ENCODE measurements around the gene FOXC2. TPM values are rescaled to one million over a fixed set of nuclear protein-coding genes. Genes with fewer than 3 reads are reported as not detected.
A peak's percentile ranks its signal among the peaks of the same experiment; 100 is the strongest.

The FOXC2 gene
- total RNA-seq, 1 experiment from 2014 or later, result 3.0 TPM

DNA sequence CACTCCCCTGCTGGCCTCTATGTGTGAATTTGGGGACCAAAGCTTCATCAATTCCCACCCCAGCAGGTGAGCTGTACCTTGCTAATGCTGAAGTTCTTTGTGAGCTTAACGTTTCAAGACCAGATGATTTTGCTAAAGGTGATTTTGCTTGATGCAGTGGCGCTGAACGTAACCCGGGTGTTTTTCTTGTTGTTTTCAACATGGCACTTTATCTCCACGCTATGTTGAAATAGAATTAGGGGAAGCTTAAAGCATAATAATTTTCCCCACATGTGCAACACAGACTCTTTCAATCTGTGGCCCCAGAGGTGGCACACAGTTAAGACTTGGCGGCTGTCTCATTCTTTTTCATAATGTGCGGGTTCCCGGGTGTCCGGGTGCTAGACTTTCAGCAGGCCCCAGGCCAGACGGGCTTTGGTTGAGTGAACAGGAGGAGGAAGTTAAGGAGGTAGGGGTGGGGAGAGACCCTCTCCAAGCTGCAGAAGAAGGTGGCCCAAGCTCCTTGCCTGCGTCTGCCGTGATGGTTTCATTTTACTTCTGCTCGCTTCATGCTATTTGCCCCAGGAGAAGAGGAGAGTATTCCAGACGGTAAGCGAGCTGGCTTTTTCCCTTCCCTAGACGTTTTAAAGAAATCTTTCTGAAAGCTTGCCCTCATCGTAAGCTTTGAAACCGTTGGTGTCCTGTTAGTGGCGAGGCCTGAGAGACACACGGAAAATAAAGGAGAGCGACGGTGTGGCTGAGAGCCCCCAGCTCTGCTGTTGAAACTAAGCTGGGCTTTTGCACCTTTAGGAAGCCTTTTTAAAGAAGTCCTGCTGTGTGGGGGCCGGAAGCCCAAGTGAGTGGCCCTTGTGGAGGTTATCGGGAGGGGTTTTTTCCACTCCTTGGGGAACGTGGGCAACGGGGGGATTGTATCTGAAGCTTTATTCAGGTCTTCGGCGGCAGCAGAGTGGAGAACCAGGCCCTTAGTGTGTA lies 4.2 kb downstream of the FOXC2 start:
- Histone ChIP-seq H3K27me3 (no peaks in the 10 kb centered on the region), H3K4me1 (peaks cover 4% of the 10 kb centered on the region; the same call in 1 of the 2 replicates), H3K4me3 (peak overlapping the region; percentile 74), H3K27ac (no peak overlapping the region), H3K9me3 (replicated peaks) (no peaks in the 10 kb centered on the region), H3K36me3 (peaks cover 14% of the 10 kb centered on the region)
- no peak for DNase-seq

DNA sequence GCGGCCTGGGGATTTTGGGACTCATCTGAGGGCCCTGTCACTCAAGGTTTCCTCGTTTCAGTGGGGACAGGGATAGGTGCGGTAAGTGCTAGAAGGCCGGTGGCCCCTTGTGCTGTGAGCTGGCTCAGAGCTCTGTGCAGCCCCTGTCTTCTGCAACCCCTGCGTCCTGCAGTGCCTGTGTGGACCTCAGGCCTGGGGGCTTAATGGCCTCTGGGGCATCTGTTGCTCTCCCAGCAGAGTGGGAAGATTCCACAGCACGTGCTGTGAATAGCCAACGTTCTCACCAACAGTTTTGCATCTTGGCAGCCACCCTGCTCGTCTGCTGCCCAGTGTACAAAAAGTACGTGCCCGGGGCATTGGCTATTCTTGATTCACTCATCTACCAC lies 4.9 kb downstream of the FOXC2 start:
- no peak for DNase-seq
- Histone ChIP-seq H3K27me3 (no peaks in the 10 kb centered on the region), H3K36me3 (peaks cover 14% of the 10 kb centered on the region), H3K4me3 (no peak overlapping the region), H3K27ac (no peak overlapping the region), H3K4me1 (no peaks in the 10 kb centered on the region), H3K9me3 (replicated peaks) (no peaks in the 10 kb centered on the region)

DNA sequence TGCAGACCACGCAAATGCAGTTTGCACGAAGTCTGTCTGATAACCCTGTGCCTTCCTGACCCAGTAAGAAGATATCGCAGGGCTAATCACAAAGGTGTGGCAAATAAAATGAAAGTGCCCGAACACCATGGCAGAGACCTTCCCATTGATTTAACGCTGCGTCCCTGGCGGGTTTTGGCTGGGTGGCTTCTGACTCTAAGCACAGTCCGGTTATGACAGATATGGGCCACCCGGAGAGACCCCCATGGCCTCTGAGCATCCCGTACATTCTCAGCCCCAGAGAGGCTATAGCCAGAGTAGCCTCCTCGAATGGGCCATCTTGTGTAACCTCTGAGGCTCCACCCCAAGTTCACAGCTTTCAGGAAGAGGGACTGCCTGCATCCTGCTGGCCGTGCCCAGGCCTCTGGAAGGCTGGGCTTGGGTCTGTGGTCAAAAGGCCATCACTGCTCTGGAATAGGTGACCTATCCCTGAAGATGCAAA lies 5.5 kb downstream of the FOXC2 start:
- no peaks in the 10 kb centered on the region for H3K4me1 ChIP-seq
- DNase-seq, result no peak
- H3K36me3 ChIP-seq, result peaks cover 14% of the 10 kb centered on the region
- H3K27ac ChIP-seq, result no peak overlapping the region
- no peaks in the 10 kb centered on the region for H3K27me3 ChIP-seq
- no peak overlapping the region for H3K4me3 ChIP-seq
- H3K9me3 ChIP-seq (replicated peaks), result no peaks in the 10 kb centered on the region

DNA sequence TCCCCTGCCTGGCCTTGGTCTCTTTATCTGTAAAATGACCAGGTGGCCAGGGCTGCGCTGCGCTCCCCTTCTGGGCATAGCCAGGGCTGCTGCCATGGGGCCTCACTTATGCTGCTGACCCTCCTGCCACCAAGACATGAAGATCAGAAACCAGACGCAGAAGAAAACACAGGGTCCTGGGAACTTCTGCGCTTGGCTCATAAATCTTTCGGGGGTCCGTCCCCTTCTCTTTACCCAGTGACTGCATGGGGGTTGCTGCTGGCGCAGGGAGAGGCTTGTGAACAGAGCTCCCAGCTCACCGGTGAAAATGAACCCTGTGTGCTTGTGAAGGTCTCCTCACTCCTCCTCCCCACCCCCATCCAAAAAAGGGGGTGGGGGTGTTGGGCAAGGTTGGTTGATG lies 6.0 kb downstream of the FOXC2 start:
- Histone ChIP-seq H3K4me3 (no peak overlapping the region), H3K4me1 (no peaks in the 10 kb centered on the region; the same call in 1 of the 2 replicates), H3K27ac (no peak overlapping the region), H3K36me3 (peaks cover 14% of the 10 kb centered on the region), H3K9me3 (replicated peaks) (no peaks in the 10 kb centered on the region), H3K27me3 (no peaks in the 10 kb centered on the region)
- no peak for DNase-seq

DNA sequence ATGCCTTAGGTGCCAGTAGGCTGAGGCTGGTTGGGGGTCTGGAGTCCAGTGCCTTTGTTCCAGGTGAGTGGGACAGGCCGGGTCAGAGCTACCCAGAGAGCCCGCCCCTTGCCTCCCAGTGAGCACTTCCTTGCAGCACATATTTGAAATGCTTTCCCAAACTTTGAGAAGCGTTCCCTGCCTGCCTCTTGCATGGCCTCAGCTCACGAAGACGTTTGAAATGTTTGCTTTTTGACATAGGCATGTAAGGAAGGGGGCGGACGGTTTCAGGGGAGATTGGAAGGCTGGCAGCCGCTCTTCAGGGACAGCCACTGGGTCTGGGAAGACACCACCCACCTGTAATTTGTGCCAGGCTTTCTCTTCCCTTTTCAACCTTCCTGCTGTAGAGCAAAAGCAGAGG lies 6.6 kb downstream of the FOXC2 start:
- H3K27ac ChIP-seq, result no peak overlapping the region
- H3K36me3 ChIP-seq, result peaks cover 14% of the 10 kb centered on the region
- H3K4me1 ChIP-seq, result no peaks in the 10 kb centered on the region; the same call in 1 of the 2 replicates
- no peaks in the 10 kb centered on the region for H3K27me3 ChIP-seq
- DNase-seq, result no peak
- no peak overlapping the region for H3K4me3 ChIP-seq
- no peaks in the 10 kb centered on the region for H3K9me3 ChIP-seq (replicated peaks)

DNA sequence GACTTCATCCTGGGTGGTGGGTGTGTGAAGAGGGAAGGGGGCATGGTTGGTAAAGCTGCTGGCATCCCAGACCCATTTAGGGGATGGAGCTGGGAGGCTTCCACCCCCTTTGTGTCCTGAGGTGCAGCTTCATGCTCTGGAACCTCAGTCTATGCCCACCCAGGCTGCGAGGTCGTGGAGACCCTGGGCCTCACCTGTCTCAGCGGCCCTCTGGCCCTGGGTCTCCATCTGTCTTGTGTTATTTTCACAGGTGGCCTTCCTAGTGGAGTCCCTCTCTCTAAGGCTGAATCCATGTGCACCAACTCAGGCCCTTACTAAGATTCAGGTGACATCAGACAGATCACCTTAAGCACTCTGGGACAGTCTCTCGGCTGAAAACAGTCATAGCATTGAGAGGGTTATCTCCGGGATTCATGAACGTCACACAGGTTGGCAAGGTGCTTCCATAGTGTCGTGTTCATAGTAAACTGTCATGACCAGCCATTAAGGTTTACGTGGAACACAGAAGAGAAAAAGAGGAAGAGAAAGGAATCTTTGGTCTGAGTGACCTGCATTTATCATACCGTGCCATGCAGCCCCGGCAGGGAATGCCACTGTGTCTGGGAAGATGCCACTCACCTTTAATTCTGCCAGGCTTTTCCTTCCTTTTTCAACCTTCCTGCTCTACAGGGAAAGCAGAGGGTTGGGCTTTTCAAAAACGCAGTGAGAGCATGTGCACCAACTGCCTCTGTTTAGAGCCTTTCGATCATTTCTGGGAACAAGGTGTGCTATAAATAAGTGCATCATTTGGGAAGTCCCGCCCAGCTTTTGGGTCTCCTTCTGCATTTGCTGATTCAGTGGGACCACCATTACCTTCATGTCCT lies 7.2 kb downstream of the FOXC2 start:
- no peak for DNase-seq
- H3K4me3 ChIP-seq, result no peak overlapping the region
- peaks cover 14% of the 10 kb centered on the region for H3K36me3 ChIP-seq
- H3K9me3 ChIP-seq (replicated peaks), result no peaks in the 10 kb centered on the region
- H3K27me3 ChIP-seq, result no peaks in the 10 kb centered on the region
- no peak overlapping the region for H3K27ac ChIP-seq
- H3K4me1 ChIP-seq, result no peaks in the 10 kb centered on the region; the same call in 1 of the 2 replicates

DNA sequence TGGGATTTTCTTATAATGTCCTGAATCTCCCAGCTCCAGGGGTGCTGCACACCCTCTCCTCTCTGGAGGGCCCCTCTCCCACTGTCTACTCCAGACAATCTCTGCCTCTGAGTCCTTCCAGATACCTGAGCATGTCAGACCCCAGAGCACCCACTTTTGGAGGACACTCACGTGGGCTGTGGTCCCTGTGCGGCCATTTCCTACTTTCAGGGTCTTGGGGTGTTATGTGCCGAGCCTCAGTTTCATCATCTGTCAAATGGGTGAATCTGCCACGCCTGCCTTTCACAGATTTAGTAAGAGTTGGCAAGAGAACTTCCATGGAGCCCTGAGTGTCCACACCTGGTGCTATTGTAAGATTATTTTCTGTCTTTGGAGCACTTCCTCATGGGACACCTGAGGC lies 8.0 kb downstream of the FOXC2 start:
- DNase-seq, result no peak
- H3K27ac ChIP-seq, result no peak overlapping the region
- no peak overlapping the region for H3K4me3 ChIP-seq
- peaks cover 12% of the 10 kb centered on the region for H3K36me3 ChIP-seq
- H3K9me3 ChIP-seq (replicated peaks), result no peaks in the 10 kb centered on the region
- H3K27me3 ChIP-seq, result no peaks in the 10 kb centered on the region
- H3K4me1 ChIP-seq, result no peaks in the 10 kb centered on the region; the same call in 1 of the 2 replicates

DNA sequence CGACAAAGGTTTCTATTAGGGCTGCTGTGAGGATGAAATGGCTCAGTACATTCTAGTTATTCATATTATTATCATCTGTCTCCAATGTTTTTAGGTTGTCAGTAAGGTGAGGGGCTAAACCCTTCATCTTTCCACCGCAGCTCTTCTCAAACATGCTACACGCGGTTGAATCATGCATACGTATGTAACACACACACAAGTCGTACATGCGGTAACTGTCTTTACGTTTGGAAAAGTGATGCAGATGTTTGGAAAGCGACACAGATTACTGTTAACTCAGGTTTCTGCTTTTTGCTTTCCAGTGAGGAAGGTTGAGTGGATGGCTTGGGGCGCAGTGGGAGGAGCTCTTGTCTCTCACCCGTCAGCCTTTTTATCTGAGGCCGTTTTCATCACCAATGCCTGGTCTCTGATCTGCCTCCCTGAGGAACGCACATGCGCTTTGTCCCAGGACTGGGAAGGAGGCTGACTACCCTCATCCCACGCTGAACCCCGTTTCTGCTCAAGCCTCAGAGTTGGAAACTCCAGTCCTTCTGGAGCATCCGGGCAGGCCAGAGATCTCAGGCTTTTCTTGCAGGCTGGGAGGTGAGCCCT lies 8.6 kb downstream of the FOXC2 start:
- peak overlapping the region; percentile 78; the same call in 1 of the 2 replicates for H3K27ac ChIP-seq
- H3K4me1 ChIP-seq, result no peaks in the 10 kb centered on the region; the same call in 1 of the 2 replicates
- peaks cover 9% of the 10 kb centered on the region for H3K36me3 ChIP-seq
- H3K4me3 ChIP-seq, result no peak overlapping the region; the same call in 1 of the 2 replicates
- DNase-seq, result no peak
- H3K27me3 ChIP-seq, result no peaks in the 10 kb centered on the region
- no peaks in the 10 kb centered on the region for H3K9me3 ChIP-seq (replicated peaks)

DNA sequence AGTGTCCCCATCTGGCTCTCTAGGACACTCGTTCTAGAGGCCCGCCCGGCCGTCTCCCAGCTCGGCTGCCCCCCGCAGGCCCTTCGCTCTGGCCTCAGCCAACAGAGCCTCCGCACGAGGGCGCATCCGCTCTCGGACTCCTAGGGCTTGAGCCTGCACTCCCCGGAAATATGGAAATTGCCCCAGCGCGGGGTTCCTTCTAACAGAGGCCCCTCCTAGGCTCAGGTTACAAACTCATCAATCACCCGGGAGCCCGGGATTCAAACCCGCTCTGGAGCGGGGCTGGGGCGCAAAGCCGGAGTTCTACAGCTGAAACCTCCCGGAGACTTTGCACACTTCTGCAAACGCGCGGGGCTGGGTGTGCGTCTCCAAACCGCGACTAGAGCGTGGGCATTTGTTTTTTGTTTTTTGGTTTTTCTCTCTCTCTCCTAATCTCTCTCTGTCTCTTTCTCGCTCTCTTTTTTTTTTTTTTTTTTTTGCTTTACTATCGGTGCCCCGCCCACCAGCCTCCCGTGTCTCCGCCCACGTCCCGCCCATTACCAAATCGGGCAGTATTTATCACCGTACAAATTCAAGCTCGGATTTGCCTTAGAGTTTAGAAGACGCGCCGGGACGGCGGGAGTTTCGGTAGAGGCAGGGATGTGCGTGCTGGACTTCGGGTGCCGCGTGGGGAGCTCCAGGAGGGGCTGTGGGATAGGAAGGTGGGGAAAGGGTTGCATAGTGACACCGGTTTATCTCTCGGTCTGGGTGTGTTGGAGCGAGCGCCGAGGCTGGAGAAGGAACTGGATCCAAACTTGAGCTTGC lies 9.3 kb downstream of the FOXC2 start:
- peak overlapping the region; percentile 63 for H3K4me3 ChIP-seq
- DNase-seq, result peak; percentile 87 to 90
- no peaks in the 10 kb centered on the region for H3K27me3 ChIP-seq

DNA sequence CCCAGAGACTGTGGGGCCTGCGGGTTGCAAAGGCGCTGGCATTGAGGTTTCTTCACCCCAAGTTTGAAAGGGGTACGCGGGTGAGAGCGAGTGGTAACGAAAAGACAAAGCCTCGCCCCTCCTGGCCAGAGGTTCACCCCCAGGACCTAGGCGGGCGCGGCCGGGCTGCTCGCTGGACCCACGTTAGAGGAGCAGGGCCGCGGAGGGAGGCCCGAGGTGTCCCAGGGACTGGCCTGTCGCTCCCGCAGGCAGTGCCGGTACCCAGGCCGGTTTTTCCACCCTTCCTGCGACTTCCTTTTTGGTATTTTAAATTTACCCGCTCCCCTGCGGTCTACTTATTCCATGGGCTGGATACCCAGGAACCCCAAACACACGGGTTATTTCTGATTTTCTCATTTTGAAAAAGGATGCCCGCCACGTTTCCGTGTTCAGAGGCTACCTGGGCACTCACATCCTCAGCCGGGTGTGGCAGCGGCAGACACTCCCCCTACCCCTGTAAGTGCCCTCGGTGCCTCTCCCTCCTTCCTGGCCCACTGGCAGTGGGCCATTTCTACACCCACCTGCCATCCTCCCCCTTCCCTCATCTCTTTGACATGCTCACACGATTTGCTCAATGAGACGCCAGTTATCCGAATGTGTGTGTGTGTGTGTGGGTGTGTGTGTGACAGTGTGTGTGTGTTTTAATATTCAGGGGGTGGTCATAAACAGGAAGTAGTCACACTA lies 10.1 kb downstream of the FOXC2 start:
- no peaks in the 10 kb centered on the region for H3K27me3 ChIP-seq
- no peaks in the 10 kb centered on the region for H3K9me3 ChIP-seq (replicated peaks)
- H3K4me3 ChIP-seq, result peak overlapping the region; percentile 63
- peak; percentile 47 to 61 for DNase-seq
- H3K36me3 ChIP-seq, result 0 out of 2 replicates have a peak, but pooled peaks cover 2% of the 10 kb centered on the region
- H3K27ac ChIP-seq, result peak overlapping the region; percentile 78
- H3K4me1 ChIP-seq, result no peaks in the 10 kb centered on the region; the same call in 1 of the 2 replicates

More for the DNA sequence above, 9.3 kb downstream of the FOXC2 start:
- H3K36me3 ChIP-seq, result peaks cover 5% of the 10 kb centered on the region; the same call in 1 of the 2 replicates
- no peaks in the 10 kb centered on the region for H3K9me3 ChIP-seq (replicated peaks)
- no peaks in the 10 kb centered on the region; the same call in 1 of the 2 replicates for H3K4me1 ChIP-seq
- H3K27ac ChIP-seq, result peak overlapping the region; percentile 78

DNA sequence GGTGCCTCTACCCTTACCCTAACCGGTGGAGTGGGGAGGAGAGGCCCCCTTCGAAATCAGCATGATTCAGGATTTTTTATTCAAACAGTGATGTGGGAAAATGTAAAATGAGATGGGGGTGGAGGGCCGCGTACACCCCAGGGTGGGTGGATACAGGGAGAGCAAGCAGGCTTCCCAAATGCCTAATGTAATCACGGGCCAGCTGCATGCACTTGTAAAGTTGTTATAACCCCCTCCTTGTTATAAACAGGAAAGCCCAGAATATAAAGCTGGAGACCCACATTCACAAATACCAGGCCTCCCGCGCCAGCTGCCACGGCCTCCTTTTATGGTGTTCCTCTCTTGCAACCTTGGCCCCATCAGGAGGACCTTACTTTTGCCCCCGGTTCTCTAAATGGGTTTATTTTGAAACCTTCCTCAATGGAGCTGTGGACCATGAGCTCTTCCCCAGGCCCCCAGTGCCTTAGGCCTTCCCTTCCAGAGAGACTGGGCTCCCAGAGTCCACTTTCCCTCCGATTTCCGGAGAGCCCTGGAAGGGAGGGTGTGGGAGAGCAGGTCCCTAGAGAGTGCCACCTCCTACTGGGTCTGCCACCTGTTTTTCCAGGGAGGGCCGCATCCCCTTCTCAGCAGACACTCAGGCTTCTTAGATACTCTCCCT lies 10.8 kb downstream of the FOXC2 start:
- Histone ChIP-seq H3K4me3 (peak overlapping the region; percentile 63), H3K4me1 (no peaks in the 10 kb centered on the region; the same call in 1 of the 2 replicates), H3K27ac (peak overlapping the region; percentile 78), H3K27me3 (no peaks in the 10 kb centered on the region), H3K9me3 (replicated peaks) (no peaks in the 10 kb centered on the region), H3K36me3 (0 out of 2 replicates have a peak, but pooled peaks cover 2% of the 10 kb centered on the region)
- peak; percentile 71 to 81 for DNase-seq

DNA sequence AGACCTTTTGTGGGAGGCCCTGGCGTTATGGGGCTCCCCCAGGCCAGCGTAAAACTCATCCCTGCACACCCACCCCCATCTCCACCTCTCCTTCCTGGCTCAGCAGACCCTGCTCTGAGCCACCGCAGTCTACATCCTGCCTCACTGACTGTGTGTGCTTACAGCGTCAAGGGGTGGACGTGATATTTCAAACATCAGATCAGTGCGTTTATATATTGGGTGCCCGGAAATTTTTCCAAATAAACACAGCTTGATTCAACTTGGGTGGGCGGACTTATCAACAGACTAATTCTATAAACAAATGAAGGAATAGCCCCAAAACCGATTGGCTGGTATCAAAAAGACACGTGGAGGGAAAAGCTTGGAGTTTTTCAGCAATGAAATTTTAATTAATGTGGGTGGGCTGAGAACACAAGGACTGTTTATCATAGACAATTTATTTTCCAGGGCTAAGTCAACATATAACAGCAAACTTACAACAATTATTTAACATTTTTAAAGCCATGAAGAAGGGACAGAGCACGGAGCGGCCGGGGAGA lies 11.5 kb downstream of the FOXC2 start, which contains the start of gene FOXL1:
Gene FOXL1, plus strand, starts transcription at position 489 of the 539 bp plus-strand sequence. CDS start 175 bp downstream, outside the sequence.
- DNase-seq, result peak in 1 of 2 experiments; percentile 74
- peak within 1 kb of the TSS; percentile 78 for H3K27ac ChIP-seq
- no peaks in the 10 kb centered on the region; the same call in 1 of the 2 replicates for H3K4me1 ChIP-seq
- H3K4me3 ChIP-seq, result peak within 1 kb of the TSS; percentile 63
- H3K27me3 ChIP-seq, result no peaks in the 10 kb centered on the region
- H3K36me3 ChIP-seq, result 0 out of 2 replicates have a peak, but pooled peaks cover 2% of the 10 kb centered on the region
- no peaks in the 10 kb centered on the region for H3K9me3 ChIP-seq (replicated peaks)

All from SJCRH30 (cell line).